ENCODE results near the gene ARHGEF2. TPM values are rescaled to one million over a fixed set of nuclear protein-coding genes. Genes with fewer than 3 reads are reported as not detected.
A peak's percentile ranks its signal among the peaks of the same experiment; 100 is the strongest.

ARHGEF2 gene
- total RNA-seq, 1 donor from 2014 or later = 211 TPM

- H3K27ac Mint-ChIP-seq = peak overlapping the region; percentile 95
- peaks cover 71% of the 10 kb centered on the region for H3K36me3 Mint-ChIP-seq (ENCODE audit: low read depth)
- no peaks in the 10 kb centered on the region for H3K9me3 Mint-ChIP-seq
- H3K4me1 Mint-ChIP-seq (ENCODE audit: low read depth) = peaks cover 55% of the 10 kb centered on the region
- intact Hi-C loops (cut with micrococcal nuclease) = loop anchor here (10.0 kb wide), 1 partner anchor 220 kb away; the partner anchor contains the start of gene SLC25A44
- H3K27me3 Mint-ChIP-seq (ENCODE audit: low read depth) = no peaks in the 10 kb centered on the region
- H3K4me3 Mint-ChIP-seq (ENCODE audit: low read depth) = peak overlapping the region; percentile 95
- DNase-seq (ENCODE audit: low spot score) = no peak
Measured at GRCh38 chr1:155974208-155975115, 3.9 kb downstream of the ARHGEF2 start.

- intact Hi-C loops (cut with micrococcal nuclease) = loop anchor here (10.0 kb wide), 1 partner anchor 221 kb away; the partner anchor contains the start of gene SLC25A44
- no peak overlapping the region for H3K27ac Mint-ChIP-seq
- no peaks in the 10 kb centered on the region for H3K9me3 Mint-ChIP-seq
- H3K27me3 Mint-ChIP-seq (ENCODE audit: low read depth) = no peaks in the 10 kb centered on the region
- peaks cover 78% of the 10 kb centered on the region for H3K36me3 Mint-ChIP-seq (ENCODE audit: low read depth)
- no peak for DNase-seq (ENCODE audit: low spot score)
- H3K4me3 Mint-ChIP-seq (ENCODE audit: low read depth) = peak overlapping the region; percentile 95
- H3K4me1 Mint-ChIP-seq (ENCODE audit: low read depth) = peaks cover 62% of the 10 kb centered on the region
Measured at GRCh38 chr1:155973723-155974122, 4.6 kb downstream of the ARHGEF2 start.

GRCh38 chr1:155971910-155972809, 6.2 kb downstream of the ARHGEF2 start:
- Mint-ChIP-seq H3K4me1 (ENCODE audit: low read depth) (peaks cover 75% of the 10 kb centered on the region), H3K36me3 (ENCODE audit: low read depth) (peaks cover 88% of the 10 kb centered on the region), H3K4me3 (ENCODE audit: low read depth) (peak overlapping the region; percentile 48), H3K9me3 (no peaks in the 10 kb centered on the region), H3K27me3 (ENCODE audit: low read depth) (no peaks in the 10 kb centered on the region), H3K27ac (peak overlapping the region; percentile 39)
- intact Hi-C loops (cut with micrococcal nuclease) = loop anchor here (10.0 kb wide), 1 partner anchor 223 kb away; the partner anchor contains the start of gene SLC25A44
- DNase-seq (ENCODE audit: low spot score) = no peak

- Mint-ChIP-seq H3K27ac (peak overlapping the region; percentile 85), H3K36me3 (ENCODE audit: low read depth) (peaks cover 89% of the 10 kb centered on the region), H3K4me1 (ENCODE audit: low read depth) (peaks cover 74% of the 10 kb centered on the region), H3K27me3 (ENCODE audit: low read depth) (no peaks in the 10 kb centered on the region), H3K4me3 (ENCODE audit: low read depth) (peak overlapping the region; percentile 67), H3K9me3 (no peaks in the 10 kb centered on the region)
- intact Hi-C loops (cut with micrococcal nuclease) = loop anchor here (10.0 kb wide), 1 partner anchor 224 kb away; the partner anchor contains the start of gene SLC25A44
- DNase-seq (ENCODE audit: low spot score) = no peak
Measured at GRCh38 chr1:155970531-155971167, 7.7 kb downstream of the ARHGEF2 start.

- Mint-ChIP-seq H3K27ac (peak overlapping the region; percentile 85), H3K4me1 (ENCODE audit: low read depth) (peaks cover 66% of the 10 kb centered on the region), H3K27me3 (ENCODE audit: low read depth) (no peaks in the 10 kb centered on the region), H3K36me3 (ENCODE audit: low read depth) (peaks cover 89% of the 10 kb centered on the region), H3K4me3 (ENCODE audit: low read depth) (peak overlapping the region; percentile 19), H3K9me3 (no peaks in the 10 kb centered on the region)
- no peak for DNase-seq (ENCODE audit: low spot score)
- intact Hi-C loops (cut with micrococcal nuclease) = no loop called here
Measured at GRCh38 chr1:155969377-155969791, 9.0 kb downstream of the ARHGEF2 start.

- peaks cover 62% of the 10 kb centered on the region for H3K4me1 Mint-ChIP-seq (ENCODE audit: low read depth)
- H3K27me3 Mint-ChIP-seq (ENCODE audit: low read depth) = no peaks in the 10 kb centered on the region
- intact Hi-C loops (cut with micrococcal nuclease) = no loop called here
- DNase-seq (ENCODE audit: low spot score) = no peak
- H3K9me3 Mint-ChIP-seq = no peaks in the 10 kb centered on the region
- peaks cover 87% of the 10 kb centered on the region for H3K36me3 Mint-ChIP-seq (ENCODE audit: low read depth)
- peak overlapping the region; percentile 84 for H3K27ac Mint-ChIP-seq
- peak overlapping the region; percentile 36 for H3K4me3 Mint-ChIP-seq (ENCODE audit: low read depth)
Measured at GRCh38 chr1:155968670-155969069, 9.7 kb downstream of the ARHGEF2 start.

- H3K27me3 Mint-ChIP-seq (ENCODE audit: low read depth) = no peaks in the 10 kb centered on the region
- H3K36me3 Mint-ChIP-seq (ENCODE audit: low read depth) = peaks cover 81% of the 10 kb centered on the region
- DNase-seq (ENCODE audit: low spot score) = no peak
- peak overlapping the region; percentile 84 for H3K27ac Mint-ChIP-seq
- H3K4me3 Mint-ChIP-seq (ENCODE audit: low read depth) = peak overlapping the region; percentile 40
- H3K4me1 Mint-ChIP-seq (ENCODE audit: low read depth) = peaks cover 59% of the 10 kb centered on the region
- H3K9me3 Mint-ChIP-seq = no peaks in the 10 kb centered on the region
- intact Hi-C loops (cut with micrococcal nuclease) = no loop called here
Measured at GRCh38 chr1:155968051-155968400, 10.3 kb downstream of the ARHGEF2 start.

GRCh38 chr1:155967341-155968050, 10.9 kb downstream of the ARHGEF2 start:
- Mint-ChIP-seq H3K9me3 (no peaks in the 10 kb centered on the region), H3K27me3 (ENCODE audit: low read depth) (no peaks in the 10 kb centered on the region), H3K27ac (peak overlapping the region; percentile 84), H3K4me1 (ENCODE audit: low read depth) (peaks cover 56% of the 10 kb centered on the region), H3K36me3 (ENCODE audit: low read depth) (peaks cover 81% of the 10 kb centered on the region), H3K4me3 (ENCODE audit: low read depth) (peak overlapping the region; percentile 40)
- DNase-seq (ENCODE audit: low spot score) = no peak
- intact Hi-C loops (cut with micrococcal nuclease) = no loop called here

GRCh38 chr1:155966750-155967149, 11.6 kb downstream of the ARHGEF2 start:
- no peak for DNase-seq (ENCODE audit: low spot score)
- Mint-ChIP-seq H3K4me3 (ENCODE audit: low read depth) (no peak overlapping the region), H3K9me3 (no peaks in the 10 kb centered on the region), H3K36me3 (ENCODE audit: low read depth) (peaks cover 82% of the 10 kb centered on the region), H3K4me1 (ENCODE audit: low read depth) (peaks cover 51% of the 10 kb centered on the region), H3K27ac (peak overlapping the region; percentile 54), H3K27me3 (ENCODE audit: low read depth) (no peaks in the 10 kb centered on the region)
- intact Hi-C loops (cut with micrococcal nuclease) = no loop called here

GRCh38 chr1:155966135-155966534, 12.2 kb downstream of the ARHGEF2 start:
- H3K9me3 Mint-ChIP-seq = no peaks in the 10 kb centered on the region
- H3K36me3 Mint-ChIP-seq (ENCODE audit: low read depth) = peaks cover 88% of the 10 kb centered on the region

GRCh38 chr1:155964193-155964592, 14.2 kb downstream of the ARHGEF2 start:
- Mint-ChIP-seq H3K4me1 (ENCODE audit: low read depth) (peaks cover 38% of the 10 kb centered on the region), H3K27me3 (ENCODE audit: low read depth) (no peaks in the 10 kb centered on the region), H3K9me3 (no peaks in the 10 kb centered on the region), H3K36me3 (ENCODE audit: low read depth) (peaks cover 88% of the 10 kb centered on the region), H3K27ac (no peak overlapping the region), H3K4me3 (ENCODE audit: low read depth) (no peak overlapping the region)
- DNase-seq (ENCODE audit: low spot score) = no peak
- intact Hi-C loops (cut with micrococcal nuclease) = no loop called here

More at GRCh38 chr1:155966135-155966534, 12.2 kb downstream of the ARHGEF2 start:
- H3K4me3 Mint-ChIP-seq (ENCODE audit: low read depth) = no peak overlapping the region
- no peaks in the 10 kb centered on the region for H3K27me3 Mint-ChIP-seq (ENCODE audit: low read depth)
- DNase-seq (ENCODE audit: low spot score) = no peak
- intact Hi-C loops (cut with micrococcal nuclease) = no loop called here
- H3K4me1 Mint-ChIP-seq (ENCODE audit: low read depth) = peaks cover 47% of the 10 kb centered on the region
- peak overlapping the region; percentile 54 for H3K27ac Mint-ChIP-seq

Data from activated T-helper 2 cell treated with anti-CD3 and anti-CD28 coated beads, Interferon-gamma antibody, Interleukin-2, Interleukin-4, amounts not matched to agents 10 μg/mL and 5 μg/mL and 100 μg/mL, durations not matched to agents 14 hours and 24 hours and 36 hours (primary cell).